OCI-LY3 (cell line): ENCODE data around the gene ACOX3.

Source experiments
- H2AFZ ChIP-seq: fragments of 200-600, 300-600 bp; shearing (Covaris generic); 2 replicates; pipeline ENCODE4 v1.6.0; 2014; ENCODE audit warnings: antibody characterized with exemption, low read depth, low read length
- H3K27ac ChIP-seq: fragments of 200-600, 300-600 bp; sonication (generic); 2 replicates; pipeline ENCODE4 v1.5.1; 2014; ENCODE audit warnings: mild to moderate bottlenecking, low read length, moderate library complexity, mixed read lengths
- H3K27me3 ChIP-seq: fragments of 200-600, 300-600 bp; sonication (generic); 2 replicates; pipeline ENCODE4 v1.6.1; 2014; ENCODE audit warnings: low read depth, low read length, mixed read lengths
- H3K36me3 ChIP-seq: fragments of 200-600, 300-600 bp; sonication (generic); replicated peaks from 2 replicates; pipeline ENCODE3; 2014; ENCODE audit warnings: low read depth, low read length, mixed read lengths
- H3K4me1 ChIP-seq: fragments of 300-600, 200-600 bp; sonication (generic); 2 replicates; pipeline ENCODE4 v1.6.1; 2014; ENCODE audit warnings: low read length, mixed read lengths
- H3K4me2 ChIP-seq: fragments of 200-600, 300-600 bp; sonication (generic); 2 replicates; pipeline ENCODE4 v1.6.1; 2014; ENCODE audit warnings: low read length, mixed read lengths
- H3K4me3 ChIP-seq: fragments of 300-600, 200-600 bp; sonication (generic); 2 replicates; pipeline ENCODE4 v1.5.1; 2014; ENCODE audit warnings: antibody characterized with exemption, mild to moderate bottlenecking, low read length, moderate library complexity
- H3K79me2 ChIP-seq: fragments of 300-600, 200-600 bp; shearing (Covaris generic); 2 replicates; pipeline ENCODE4 v1.6.1; 2014; ENCODE audit warnings: mild to moderate bottlenecking, low read length, mixed read lengths
- H3K9ac ChIP-seq: fragments of 300-600, 200-600 bp; shearing (Covaris generic); 2 replicates; pipeline ENCODE4 v1.6.0; 2014; ENCODE audit warnings: mild to moderate bottlenecking, low read length, moderate library complexity
- H3K9me3 ChIP-seq: fragments of 200-600, 300-600 bp; shearing (Covaris generic); 2 replicates; pipeline ENCODE4 v1.6.1; 2014; ENCODE audit warnings: low read length, mixed read lengths; ENCODE audit not compliant: insufficient read depth
- H4K20me1 ChIP-seq: fragments of 200-600, 300-600 bp; sonication (generic); 2 replicates; pipeline ENCODE4 v1.6.1; 2016; ENCODE audit warnings: low read length, mixed read lengths; ENCODE audit not compliant: insufficient read depth
- CTCF ChIP-seq: fragments of 200-600, 300-600 bp; sonication (generic); IDR thresholded peaks from 2 replicates; pipeline ENCODE4 v1.5.1; 2014; ENCODE audit warnings: antibody characterized with exemption, low read length, low read depth
- EZH2phosphoT487 ChIP-seq: fragments of 200-600 bp; shearing (Covaris generic); IDR thresholded peaks from 2 replicates; pipeline ENCODE4 v1.6.1; 2018; ENCODE audit warnings: antibody characterized with exemption, mixed run types, low read depth

Gene ACOX3

DNA sequence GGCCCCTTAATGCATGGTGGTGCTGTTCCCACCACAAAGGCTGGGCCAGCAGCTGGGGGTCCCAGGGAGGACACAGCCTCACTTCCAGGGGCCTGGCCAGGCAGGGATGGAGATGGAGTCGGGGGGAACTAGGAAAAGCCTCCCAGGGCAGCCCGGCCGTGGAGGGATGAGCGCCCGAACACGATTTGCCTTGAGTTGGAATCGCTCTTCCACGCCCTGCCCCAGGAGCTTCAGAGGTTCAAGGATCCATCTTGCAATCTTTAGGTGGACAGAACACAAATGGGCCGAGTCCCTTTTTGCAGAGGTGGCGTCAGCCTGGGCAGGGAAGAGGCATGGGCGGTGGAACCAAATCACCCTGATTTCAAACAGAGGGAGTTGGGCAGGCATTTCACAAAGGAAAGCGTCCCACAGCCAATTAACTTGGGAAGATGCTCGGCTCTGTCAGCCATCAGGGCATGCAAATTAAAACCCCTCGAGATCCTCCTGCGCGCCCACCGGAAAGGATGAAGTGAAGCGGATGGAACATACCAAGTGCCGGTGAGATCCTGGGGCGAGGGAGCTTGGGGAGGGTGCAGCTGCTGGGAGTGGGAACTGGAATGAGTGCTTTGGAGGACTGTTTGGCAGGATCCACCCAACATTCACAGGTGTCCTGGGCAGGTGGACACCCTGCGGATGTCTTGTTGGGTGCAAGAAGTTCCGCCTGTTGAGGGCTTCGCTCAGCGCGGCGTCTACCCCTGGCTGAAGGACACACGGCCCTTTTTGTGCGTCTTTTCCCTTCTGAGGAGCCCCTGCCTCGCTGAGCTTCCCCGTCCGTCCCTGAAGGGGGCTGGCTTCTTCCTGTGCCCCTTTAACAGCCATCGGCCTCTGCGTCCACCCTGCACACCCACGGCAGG is 95.2 kb downstream of the ACOX3 start:
- no peak for TF ChIP-seq EZH2phosphoT487
- no peak for TF ChIP-seq CTCF
- no peak overlapping the region for H3K9ac ChIP-seq
- H3K4me3 ChIP-seq: no peak overlapping the region
- no peaks in the 10 kb centered on the region for H3K27me3 ChIP-seq
- H4K20me1 ChIP-seq: no peaks in the 10 kb centered on the region
- peaks cover 5% of the 10 kb centered on the region; the same call in 1 of the 2 replicates for H3K4me1 ChIP-seq
- H2AFZ ChIP-seq: no peak overlapping the region
- no peak overlapping the region for H3K4me2 ChIP-seq
- H3K36me3 ChIP-seq: no peaks in the 10 kb centered on the region
- H3K27ac ChIP-seq: no peak overlapping the region
- no peaks in the 10 kb centered on the region for H3K9me3 ChIP-seq
- H3K79me2 ChIP-seq: no peaks in the 10 kb centered on the region

GRCh38 chr4:8344377-8344776 is 96.1 kb downstream of the ACOX3 start:
- Histone ChIP-seq H3K27me3 (peaks cover under 1% of the 10 kb centered on the region; the same call in 1 of the 2 replicates), H3K36me3 (no peaks in the 10 kb centered on the region), H3K4me3 (no peak overlapping the region), H3K27ac (no peak overlapping the region), H3K9ac (no peak overlapping the region), H3K4me2 (no peak overlapping the region), H3K79me2 (no peaks in the 10 kb centered on the region), H2AFZ (no peak overlapping the region), H3K4me1 (peaks cover 5% of the 10 kb centered on the region; the same call in 1 of the 2 replicates), H3K9me3 (no peaks in the 10 kb centered on the region), H4K20me1 (no peaks in the 10 kb centered on the region)
- TF ChIP-seq CTCF (no peak), EZH2phosphoT487 (no peak)

- Histone ChIP-seq H3K27ac (no peak overlapping the region), H3K79me2 (no peaks in the 10 kb centered on the region), H4K20me1 (no peaks in the 10 kb centered on the region), H3K27me3 (peaks cover 3% of the 10 kb centered on the region; the same call in 1 of the 2 replicates), H3K9me3 (no peaks in the 10 kb centered on the region), H3K4me2 (no peak overlapping the region), H3K36me3 (no peaks in the 10 kb centered on the region), H3K4me3 (no peak overlapping the region), H3K9ac (no peak overlapping the region), H2AFZ (no peak overlapping the region), H3K4me1 (peaks cover 8% of the 10 kb centered on the region; the same call in 1 of the 2 replicates)
- TF ChIP-seq EZH2phosphoT487 (no peak), CTCF (no peak)
These were observed 96.6 kb downstream of the ACOX3 start for GRCh38 chr4:8343967-8344331.

GRCh38 chr4:8343262-8343966 is 97.1 kb downstream of the ACOX3 start:
- no peak for TF ChIP-seq CTCF
- Histone ChIP-seq H3K27ac (no peak overlapping the region), H3K9me3 (no peaks in the 10 kb centered on the region), H3K4me1 (peaks cover 12% of the 10 kb centered on the region), H3K36me3 (no peaks in the 10 kb centered on the region), H3K27me3 (peaks cover 3% of the 10 kb centered on the region; the same call in 1 of the 2 replicates), H3K4me3 (no peak overlapping the region), H3K79me2 (no peaks in the 10 kb centered on the region), H2AFZ (no peak overlapping the region), H4K20me1 (no peaks in the 10 kb centered on the region), H3K9ac (no peak overlapping the region), H3K4me2 (no peak overlapping the region)
